ENCODE data around the gene AMH.

DNA sequence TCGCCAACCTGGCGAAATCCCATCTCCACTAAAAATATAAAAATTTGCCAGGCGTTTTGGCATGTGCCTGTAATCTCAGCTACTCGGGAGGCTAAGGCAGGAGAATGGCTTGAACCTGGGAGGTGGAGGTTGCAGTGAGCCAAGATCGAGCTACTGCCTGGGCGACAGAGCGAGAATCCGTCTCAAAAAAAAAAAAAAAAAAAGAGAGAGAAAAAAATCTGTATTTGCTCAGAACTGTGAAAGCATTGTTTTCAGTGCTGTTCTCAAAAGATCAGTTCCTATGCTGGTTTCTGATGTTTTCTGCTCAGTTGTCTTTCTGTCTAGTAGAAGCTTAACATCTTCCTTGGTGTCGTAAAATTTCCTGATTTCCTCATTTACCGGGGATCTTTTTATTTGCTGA lies 9.9 kb upstream of the AMH start:
- TF ChIP-seq POLR2A (IDR thresholded peaks at IDR 0.05; ENCODE audit: low read depth, low read length) (no peak), TAF1 (IDR thresholded peaks at IDR 0.05; ENCODE audit: low read depth, low read length) (no peak), POLR2AphosphoS5 (IDR thresholded peaks at IDR 0.05; ENCODE audit: low read depth, low read length) (no peak), PAX5 (IDR thresholded peaks at IDR 0.05; ENCODE audit: insufficient read depth, low read length, severe bottlenecking) (no peak)
